Neuronal stem cell (in vitro differentiated cells): ENCODE data around the gene TDRD9.

Source experiments
- DNase-seq: peaks from one replicate; pipeline ENCODE4 v3.0.0-alpha.2; 2013; ENCODE audit warnings: low spot score
- H2AFZ ChIP-seq: one replicate; pipeline ENCODE4 v1.6.1; 2013; ENCODE audit warnings: mild to moderate bottlenecking, low read length, inconsistent platforms
- H2AK5ac ChIP-seq: 2 replicates; pipeline ENCODE4 v1.6.1; 2013; ENCODE audit warnings: low read depth, mild to moderate bottlenecking, inconsistent platforms, low read length, moderate library complexity, mixed read lengths
- H2BK120ac ChIP-seq: 2 replicates; pipeline ENCODE4 v1.6.1; 2013; ENCODE audit warnings: low read depth, mild to moderate bottlenecking, inconsistent platforms, low read length, moderate library complexity, mixed read lengths
- H2BK12ac ChIP-seq: one replicate; pipeline ENCODE4 v1.6.1; 2013; ENCODE audit warnings: low read length, inconsistent platforms
- H2BK15ac ChIP-seq: 2 replicates; pipeline ENCODE4 v1.6.1; 2013; ENCODE audit warnings: mild to moderate bottlenecking, low read length, inconsistent platforms, mixed read lengths
- H2BK5ac ChIP-seq: one replicate; pipeline ENCODE4 v1.6.1; 2013; ENCODE audit warnings: inconsistent platforms, mild to moderate bottlenecking, low read length, moderate library complexity
- H3K14ac ChIP-seq: one replicate; pipeline ENCODE4 v1.6.1; 2013; ENCODE audit warnings: low read length, inconsistent platforms
- H3K18ac ChIP-seq: 2 replicates; pipeline ENCODE4 v1.6.1; 2013; ENCODE audit warnings: low read length, inconsistent platforms
- H3K23ac ChIP-seq: 2 replicates; pipeline ENCODE4 v1.6.1; 2013; ENCODE audit warnings: low read depth, mild to moderate bottlenecking, mixed read lengths, low read length, inconsistent platforms; ENCODE audit not compliant: poor library complexity
- H3K27ac ChIP-seq: replicated peaks from 3 replicates; pipeline ENCODE4 v1.5.1; 2013; ENCODE audit warnings: low read length, inconsistent platforms
- H3K27me3 ChIP-seq, 3 experiments: 2 replicates each; pipeline ENCODE4 v1.6.1; 2013; ENCODE audit warnings: low read length in 3 of 3, mild to moderate bottlenecking in 2 of 3, inconsistent platforms in 1 of 3, low read depth in 1 of 3, mixed read lengths in 1 of 3, moderate library complexity in 1 of 3; ENCODE audit not compliant: control insufficient read depth in 3 of 3, insufficient read depth in 3 of 3
- H3K36me3 ChIP-seq, 2 donors: replicated peaks in 1 of 2; 2 replicates each; pipeline ENCODE4 v1.6.1; 2013; ENCODE audit warnings: low read length in 2 of 2; ENCODE audit not compliant: control insufficient read depth in 2 of 2, insufficient read depth in 2 of 2
- H3K4ac ChIP-seq: 2 replicates; pipeline ENCODE4 v1.6.1; 2013; ENCODE audit warnings: inconsistent platforms, mild to moderate bottlenecking, low read length, moderate library complexity
- H3K4me1 ChIP-seq, 2 donors: 1 replicate in 1 of 2; 2 replicates in 1 of 2; pipeline ENCODE4 v1.6.1; 2013; ENCODE audit warnings: low read length in 2 of 2, low read depth in 1 of 2; ENCODE audit not compliant: control insufficient read depth in 2 of 2, insufficient read depth in 1 of 2
- H3K4me2 ChIP-seq: one replicate; pipeline ENCODE4 v1.6.1; 2013; ENCODE audit warnings: mild to moderate bottlenecking, low read length, inconsistent platforms; ENCODE audit not compliant: insufficient read depth, poor library complexity, severe bottlenecking
- H3K4me3 ChIP-seq, 2 donors: 2 replicates each; pipeline ENCODE4 v1.5.1; 2013; ENCODE audit warnings: low read length in 2 of 2, mild to moderate bottlenecking in 2 of 2, inconsistent platforms in 1 of 2, moderate library complexity in 1 of 2
- H3K79me1 ChIP-seq: one replicate; pipeline ENCODE4 v1.6.1; 2013; ENCODE audit warnings: low read depth, mild to moderate bottlenecking, inconsistent platforms, low read length, moderate library complexity
- H3K9ac ChIP-seq: one replicate; pipeline ENCODE4 v1.6.1; 2013; ENCODE audit warnings: mild to moderate bottlenecking, low read depth, low read length, inconsistent platforms; ENCODE audit not compliant: poor library complexity
- H3K9me3 ChIP-seq, 2 donors: replicated peaks in 1 of 2; 2 replicates each; pipeline versions ENCODE3 to v1.6.1; 2013; ENCODE audit warnings: low read length in 2 of 2, mild to moderate bottlenecking in 2 of 2, inconsistent platforms in 1 of 2, low read depth in 1 of 2, mixed read lengths in 1 of 2, moderate library complexity in 1 of 2; ENCODE audit not compliant: control insufficient read depth in 2 of 2, insufficient read depth in 1 of 2
- H4K8ac ChIP-seq: one replicate; pipeline ENCODE4 v1.6.1; 2013; ENCODE audit warnings: low read depth, mild to moderate bottlenecking, inconsistent platforms, low read length, moderate library complexity
- H4K91ac ChIP-seq: one replicate; pipeline ENCODE4 v1.6.1; 2013; ENCODE audit warnings: low read length, low read depth, mild to moderate bottlenecking, inconsistent platforms; ENCODE audit not compliant: poor library complexity
- WGBS, 2 donors: extraction: QIAGEN DNeasy Blood & Tissue Kit; methylation state at CpG; one replicate each; pipeline ENCODE4 v1.1.7; 2013; ENCODE audit warnings: missing lambda C conversion rate in 2 of 2, mixed read lengths in 1 of 2; ENCODE audit not compliant: insufficient read length in 2 of 2, insufficient replicate concordance in 1 of 2; ENCODE audit errors: extremely low coverage in 2 of 2; 5-methylcytosine and 5-hydroxymethylcytosine counted together

Gene TDRD9

GRCh38 chr14:104040539-104040938 lies 112.3 kb downstream of the TDRD9 start:
- no peak overlapping the region for H3K14ac ChIP-seq
- no peak overlapping the region for H2BK15ac ChIP-seq
- no peak overlapping the region for H3K4ac ChIP-seq
- no peak overlapping the region for H2BK5ac ChIP-seq
- no peak overlapping the region for H3K9ac ChIP-seq
- no peak for DNase-seq
- peaks cover 0 to 1% of the 10 kb centered on the region in 2 donors for H3K9me3 ChIP-seq
- no peaks in the 10 kb centered on the region for H3K36me3 ChIP-seq
- peak overlapping the region; percentile 87 for H3K23ac ChIP-seq
- H3K18ac ChIP-seq, result no peak overlapping the region
- H3K4me2 ChIP-seq, result no peak overlapping the region
- no peak overlapping the region for H3K27ac ChIP-seq
- H2AK5ac ChIP-seq, result no peak overlapping the region
- no peak overlapping the region for H4K8ac ChIP-seq
- H4K91ac ChIP-seq, result no peak overlapping the region
- peaks cover 0 to 8% of the 10 kb centered on the region in 2 donors for H3K4me1 ChIP-seq
- no peak overlapping the region for H3K4me3 ChIP-seq
- peak overlapping the region; percentile 17 for H2AFZ ChIP-seq
- H2BK12ac ChIP-seq, result no peak overlapping the region
- H3K27me3 ChIP-seq, result peaks cover 0 to 20% (median 0%) of the 10 kb centered on the region in 3 experiments
- no CpG with 5 or more reads among the region's 5 CpGs for WGBS, 2 donors
- no peaks in the 10 kb centered on the region for H3K79me1 ChIP-seq
- no peak overlapping the region for H2BK120ac ChIP-seq

GRCh38 chr14:104041430-104042104 lies 113.3 kb downstream of the TDRD9 start:
- WGBS, 2 donors, result no CpG with 5 or more reads among the region's 6 CpGs
- Histone ChIP-seq H2BK5ac (no peak overlapping the region), H2BK120ac (no peak overlapping the region), H3K27me3 (peaks cover 0 to 14% (median 0%) of the 10 kb centered on the region in 3 experiments), H4K91ac (no peak overlapping the region), H4K8ac (no peak overlapping the region), H2BK15ac (no peak overlapping the region), H3K4me2 (no peak overlapping the region), H3K18ac (no peak overlapping the region), H2AFZ (no peak overlapping the region), H3K4me3 (no peak overlapping the region), H3K27ac (no peak overlapping the region), H3K23ac (no peak overlapping the region), H2AK5ac (no peak overlapping the region), H3K9me3 (peaks cover 0 to 1% of the 10 kb centered on the region in 2 donors), H3K79me1 (no peaks in the 10 kb centered on the region), H3K14ac (no peak overlapping the region), H2BK12ac (no peak overlapping the region), H3K4ac (no peak overlapping the region), H3K4me1 (peaks cover 0 to 7% of the 10 kb centered on the region in 2 donors), H3K36me3 (no peaks in the 10 kb centered on the region), H3K9ac (no peak overlapping the region)
- no peak for DNase-seq

- Histone ChIP-seq H2BK120ac (no peak overlapping the region), H4K8ac (no peak overlapping the region), H4K91ac (no peak overlapping the region), H2AK5ac (no peak overlapping the region), H2BK12ac (no peak overlapping the region), H3K36me3 (no peaks in the 10 kb centered on the region), H2BK5ac (no peak overlapping the region), H3K9me3 (peaks cover 0 to 1% of the 10 kb centered on the region in 2 donors), H3K4me1 (peaks cover 0 to 7% of the 10 kb centered on the region in 2 donors), H3K4me3 (no peak overlapping the region), H3K79me1 (no peaks in the 10 kb centered on the region), H2AFZ (no peak overlapping the region), H3K27ac (no peak overlapping the region), H3K4ac (no peak overlapping the region), H3K27me3 (peaks cover 0 to 12% (median 0%) of the 10 kb centered on the region in 3 experiments), H3K9ac (peak overlapping the region; percentile 27), H3K4me2 (no peak overlapping the region), H2BK15ac (no peak overlapping the region), H3K18ac (peak overlapping the region; percentile 54), H3K14ac (no peak overlapping the region), H3K23ac (no peak overlapping the region)
- DNase-seq, result no peak
- WGBS, 2 donors, result no CpG with 5 or more reads among the region's 6 CpGs
Measured at GRCh38 chr14:104044016-104044415, 115.8 kb downstream of the TDRD9 start.

GRCh38 chr14:104047761-104048160 lies 119.5 kb downstream of the TDRD9 start:
- no peak overlapping the region for H3K4me3 ChIP-seq
- no peak overlapping the region for H3K4ac ChIP-seq
- no peak overlapping the region for H2AFZ ChIP-seq
- H3K4me1 ChIP-seq, result no peaks in the 10 kb centered on the region
- no peak overlapping the region for H4K91ac ChIP-seq
- H2BK120ac ChIP-seq, result no peak overlapping the region
- H3K23ac ChIP-seq, result no peak overlapping the region
- H3K14ac ChIP-seq, result no peak overlapping the region
- H3K27me3 ChIP-seq, result peaks cover 0 to 3% (median 0%) of the 10 kb centered on the region in 3 experiments
- no peaks in the 10 kb centered on the region for H3K9me3 ChIP-seq
- no peak overlapping the region for H2BK12ac ChIP-seq
- H3K18ac ChIP-seq, result no peak overlapping the region
- H3K9ac ChIP-seq, result no peak overlapping the region
- H2BK5ac ChIP-seq, result no peak overlapping the region
- no peaks in the 10 kb centered on the region for H3K79me1 ChIP-seq
- H2BK15ac ChIP-seq, result no peak overlapping the region
- no peak overlapping the region for H2AK5ac ChIP-seq
- DNase-seq, result no peak
- H3K36me3 ChIP-seq, result no peaks in the 10 kb centered on the region
- no peak overlapping the region for H3K27ac ChIP-seq
- H4K8ac ChIP-seq, result no peak overlapping the region
- H3K4me2 ChIP-seq, result no peak overlapping the region
- WGBS, 2 donors, result no CpG with 5 or more reads among the region's 3 CpGs
